ENCODE data around the gene MAD2L2.

Gene MAD2L2

GRCh38 chr1:11652203-11652780 is 28.7 kb downstream of the MAD2L2 start:
- DNase-seq = no peak

DNA sequence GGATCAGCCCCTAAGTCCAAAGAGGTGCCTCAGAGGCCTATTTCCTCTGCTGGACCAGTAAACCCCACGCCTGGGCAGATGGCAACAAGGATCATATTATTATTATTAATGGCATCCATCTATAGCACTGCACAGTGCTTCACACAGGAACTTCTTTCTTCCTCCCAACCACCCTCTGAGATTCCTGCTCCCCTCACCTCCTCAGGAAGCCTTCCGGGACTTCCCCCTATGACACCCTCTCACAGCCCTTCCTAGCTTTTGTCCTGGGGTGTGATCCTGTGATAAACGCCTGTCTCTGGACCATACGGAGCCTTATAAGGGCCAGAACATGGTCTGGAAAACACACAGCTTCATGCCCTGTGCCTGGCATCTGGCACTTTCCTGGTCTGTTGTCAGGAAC is 29.9 kb downstream of the MAD2L2 start:
- DNase-seq = no peak

GRCh38 chr1:11650331-11650991 is 30.5 kb downstream of the MAD2L2 start:
- DNase-seq = peak; percentile 86

DNA sequence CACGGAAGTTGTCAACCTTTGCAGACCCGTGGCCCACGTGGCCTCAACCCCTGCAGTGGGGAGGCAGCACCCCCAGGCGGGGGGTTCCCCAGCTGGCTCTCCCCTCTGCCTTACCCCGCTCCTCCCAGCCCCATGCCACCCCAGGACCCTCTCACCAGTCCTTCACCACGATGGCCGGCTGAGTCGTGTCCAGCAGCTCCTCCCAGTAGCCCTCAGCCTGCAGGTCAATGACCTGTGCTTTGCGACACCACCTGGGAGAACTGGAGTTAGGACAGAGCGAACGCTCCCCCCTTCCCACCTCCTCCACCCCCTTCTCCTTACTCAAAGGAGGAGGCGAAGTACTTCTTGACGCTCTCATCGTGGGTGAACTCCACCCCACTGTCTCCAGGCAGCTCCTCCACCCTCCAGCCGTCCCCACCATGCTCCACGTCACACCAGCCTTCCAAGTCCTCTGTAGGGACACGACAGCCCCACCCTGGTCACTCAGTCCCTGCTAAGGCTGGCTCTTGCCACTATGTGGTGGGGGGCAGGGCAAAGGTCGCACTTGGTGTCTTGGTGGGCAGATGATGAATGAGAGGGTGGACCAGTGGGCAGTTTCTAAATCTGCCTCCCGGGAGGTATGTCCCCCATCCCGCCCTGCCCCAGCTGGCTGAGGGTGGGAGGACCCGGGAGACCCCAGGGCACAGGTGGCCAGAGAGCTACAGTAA is 31.2 kb downstream of the MAD2L2 start:
- no peak for DNase-seq

- DNase-seq = no peak
Measured at GRCh38 chr1:11649237-11649623, 31.7 kb downstream of the MAD2L2 start.

DNA sequence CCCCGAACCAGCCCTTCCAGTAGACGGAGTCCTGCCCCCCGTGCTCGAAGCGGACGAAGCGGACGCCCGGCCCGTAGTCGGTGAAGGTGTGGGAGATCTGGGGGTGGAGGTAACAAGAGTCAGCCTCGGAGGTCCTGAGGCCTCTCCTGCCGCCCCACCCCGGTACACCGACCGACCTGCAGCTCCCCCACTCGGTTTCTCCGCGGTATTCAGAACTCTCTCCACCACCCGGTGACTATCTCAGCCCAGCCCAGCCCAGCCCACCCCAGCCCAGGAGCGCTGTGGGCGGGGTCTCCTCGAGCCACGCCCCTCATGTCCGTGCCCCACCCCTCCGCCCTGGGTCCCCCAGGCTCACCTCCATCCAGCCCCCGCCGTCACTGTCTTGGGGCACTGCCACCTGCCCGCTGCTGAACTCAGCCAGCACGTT is 32.2 kb downstream of the MAD2L2 start:
- DNase-seq = peak; percentile 41

GRCh38 chr1:11648039-11648438 is 32.9 kb downstream of the MAD2L2 start:
- DNase-seq = no peak

DNA sequence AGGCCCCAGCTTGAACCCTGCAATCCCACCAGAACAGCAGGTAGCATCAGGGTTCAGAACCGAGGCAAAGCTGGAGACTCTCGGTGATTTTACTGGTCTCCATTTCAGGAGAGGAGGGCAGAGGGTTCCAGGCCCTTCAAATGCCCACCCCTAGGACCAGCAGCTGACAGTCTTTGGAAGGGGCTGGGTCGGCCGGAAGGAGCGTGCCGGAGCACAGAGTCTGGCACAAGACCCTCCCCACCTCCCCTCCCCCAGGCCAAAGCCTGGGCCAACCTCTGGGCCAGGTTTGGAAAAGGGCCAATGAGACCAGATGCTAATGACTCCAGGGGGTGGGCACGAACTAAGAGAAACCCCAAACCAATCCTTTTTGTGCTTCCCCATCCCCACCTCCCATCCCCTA is 33.6 kb downstream of the MAD2L2 start:
- DNase-seq = no peak

DNA sequence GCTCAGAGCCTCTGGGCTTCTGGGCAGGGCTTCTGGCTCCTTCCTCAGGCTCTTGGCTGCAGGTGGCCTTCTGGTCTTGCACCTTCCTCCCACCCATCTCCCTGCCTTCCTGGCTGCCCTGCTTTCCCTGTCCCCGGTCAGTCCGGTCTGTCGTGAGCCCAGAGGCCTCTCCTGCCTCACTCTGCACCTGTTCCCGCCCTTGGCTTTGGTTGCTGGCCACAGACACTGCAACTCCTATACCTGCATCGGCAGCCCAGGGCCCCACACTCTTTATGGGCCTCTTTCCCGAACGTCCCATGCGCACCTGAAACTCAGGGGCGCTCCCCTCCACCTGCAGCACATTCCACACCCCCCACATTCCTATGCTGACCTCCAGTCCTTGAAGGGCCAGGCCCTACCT is 34.6 kb downstream of the MAD2L2 start:
- no peak for DNase-seq

GRCh38 chr1:11645670-11646265 is 35.2 kb downstream of the MAD2L2 start:
- DNase-seq = peak; percentile 77

DNA sequence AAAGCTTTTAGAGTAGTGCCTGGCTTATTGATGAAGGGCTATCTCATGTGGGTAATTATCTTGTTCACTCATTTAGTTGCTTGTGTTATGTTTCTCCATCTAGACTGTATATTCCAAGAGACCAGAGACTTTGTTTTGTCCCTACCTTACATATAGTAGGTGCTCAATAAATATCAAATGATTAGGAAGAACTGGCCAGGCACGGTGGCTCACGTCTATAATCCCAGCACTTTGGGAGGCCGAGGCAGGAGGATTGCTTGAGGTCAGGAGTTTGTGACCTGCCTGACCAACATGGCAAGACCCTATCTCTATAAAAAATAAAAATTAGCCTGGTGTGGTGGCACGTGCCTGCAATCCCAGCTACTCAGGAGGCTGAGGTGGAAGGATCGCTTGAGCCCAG is 35.7 kb downstream of the MAD2L2 start:
- DNase-seq = no peak

- no peak for DNase-seq
Measured at GRCh38 chr1:11643782-11644181, 37.2 kb downstream of the MAD2L2 start.

- peak; percentile 57 for DNase-seq
Measured at GRCh38 chr1:11642418-11643017, 38.4 kb downstream of the MAD2L2 start.

- DNase-seq = no peak
Measured at GRCh38 chr1:11641776-11642305, 39.1 kb downstream of the MAD2L2 start.

GRCh38 chr1:11640944-11641343 is 40.0 kb downstream of the MAD2L2 start:
- no peak for DNase-seq

GRCh38 chr1:11640101-11640500 is 40.8 kb downstream of the MAD2L2 start:
- no peak for DNase-seq

DNA sequence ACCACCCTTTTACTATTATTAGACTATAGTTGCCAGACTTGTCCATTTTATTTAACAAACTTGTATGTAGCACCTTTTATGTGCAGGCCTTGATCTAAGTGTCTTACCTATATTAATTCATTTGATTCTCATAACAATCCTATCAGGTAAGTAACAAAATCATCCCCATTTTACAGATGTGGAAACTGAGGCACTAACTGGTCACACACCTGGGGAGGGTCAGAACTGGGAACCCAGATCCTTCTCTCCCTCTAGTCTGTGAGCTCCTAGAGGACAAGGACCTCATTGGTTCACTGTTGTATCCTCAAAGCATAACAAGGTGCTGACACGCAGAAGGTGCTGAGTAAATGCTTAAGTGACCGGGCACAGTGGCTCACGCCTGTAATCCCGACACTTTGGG is 41.6 kb downstream of the MAD2L2 start:
- DNase-seq = no peak

GRCh38 chr1:11638121-11638520 is 42.8 kb downstream of the MAD2L2 start:
- no peak for DNase-seq

DNA sequence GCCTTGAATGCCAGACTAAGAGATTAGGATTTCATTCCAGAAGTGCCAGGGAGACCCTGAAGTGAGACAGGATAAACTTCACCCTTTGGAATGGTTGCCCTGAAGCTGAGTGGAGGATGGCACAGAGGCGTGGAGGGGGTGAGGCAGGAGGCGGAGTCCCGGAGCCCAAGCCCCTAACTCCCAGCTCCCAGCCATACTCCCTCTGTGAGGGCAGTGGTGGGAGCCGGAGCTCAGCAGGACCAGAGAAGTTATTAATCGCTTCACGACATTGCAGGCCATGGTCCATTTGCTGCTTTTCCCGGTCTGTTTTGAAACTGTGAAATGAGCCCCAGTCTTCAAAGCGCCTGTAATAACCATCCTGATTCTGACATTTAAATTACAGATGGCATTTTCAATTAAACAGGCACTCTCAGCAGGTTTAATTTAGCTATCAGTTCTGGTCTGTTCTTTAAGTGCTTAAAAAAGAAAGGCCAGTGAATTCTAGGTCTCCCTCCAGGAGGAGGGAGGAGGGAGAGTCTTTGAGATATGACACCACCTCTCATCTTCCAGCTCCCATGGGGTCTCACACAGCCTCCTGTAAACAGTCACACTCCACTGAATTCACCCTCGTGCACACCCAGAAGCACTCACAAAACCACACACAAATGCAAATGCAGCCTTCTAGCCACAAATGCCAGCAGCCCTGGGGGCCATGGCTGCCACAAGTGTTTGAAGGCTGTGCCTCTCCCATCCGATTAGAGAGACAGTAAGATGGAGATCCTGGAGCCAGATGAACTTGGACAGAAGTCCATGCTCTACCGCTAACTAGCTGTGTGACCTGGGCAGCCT is 46.4 kb downstream of the MAD2L2 start:
- no peak for DNase-seq

DNA sequence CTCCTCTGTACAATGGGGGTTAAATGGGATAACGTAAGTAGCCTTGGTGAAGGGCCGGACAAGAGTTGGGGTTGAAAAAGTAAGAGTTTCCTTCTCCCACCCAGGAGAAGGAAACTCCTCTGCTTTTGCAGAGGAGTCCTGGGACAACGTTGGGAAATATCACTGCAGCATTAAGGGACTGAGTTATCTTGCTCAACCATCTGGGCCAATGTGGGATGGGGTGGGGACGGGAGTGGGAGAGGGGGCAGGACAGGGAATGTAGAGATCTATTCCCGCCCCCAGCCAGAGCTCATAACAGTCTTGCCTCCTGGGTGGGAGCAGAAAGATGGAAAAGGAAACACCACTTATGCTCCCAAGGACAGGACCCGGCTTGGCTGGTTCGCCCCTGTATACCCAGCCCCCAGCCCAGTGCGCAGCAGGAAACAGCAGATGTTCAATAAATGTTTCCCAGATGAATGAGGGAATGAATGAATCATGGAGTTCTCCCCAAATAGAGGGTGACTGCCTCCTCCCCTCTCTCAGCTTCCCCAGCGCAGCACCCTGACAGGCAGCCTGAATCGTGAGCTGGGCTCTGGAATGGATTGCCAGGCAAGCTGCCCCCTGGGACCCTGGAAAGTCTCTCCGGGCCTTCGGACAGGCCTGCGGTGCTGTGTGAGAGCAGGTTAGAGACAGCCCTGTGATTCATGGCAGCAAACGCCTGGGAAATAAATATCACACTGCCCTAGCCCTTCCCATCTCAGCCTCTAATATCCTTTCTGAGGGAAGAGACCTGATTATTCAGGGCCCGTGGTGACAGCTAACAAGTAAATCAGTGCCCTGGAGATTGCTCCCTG is 51.5 kb downstream of the MAD2L2 start:
- DNase-seq = no peak

DNA sequence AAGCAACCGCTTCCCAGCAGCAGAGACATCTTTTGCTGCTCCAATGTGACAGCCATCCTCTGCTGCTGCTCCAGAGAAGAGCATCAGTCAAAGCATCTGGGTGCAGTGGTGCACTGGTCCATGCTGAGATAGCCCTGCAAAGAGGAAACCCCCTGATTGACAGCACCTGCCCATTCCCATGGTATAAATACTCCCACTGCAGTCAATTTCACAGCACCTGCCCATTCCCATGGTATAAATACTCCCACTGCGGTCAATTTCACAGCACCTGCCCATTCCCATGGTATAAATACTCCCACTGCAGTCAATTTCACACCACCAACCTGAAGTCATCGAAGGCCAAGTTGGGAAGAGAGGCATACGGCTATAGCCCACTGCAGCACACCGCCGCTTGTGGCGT is 52.2 kb downstream of the MAD2L2 start:
- no peak for DNase-seq

Measured in CD4-positive, alpha-beta T cell treated with Interferon gamma for 1 hour (primary cell).